ENCODE results near the gene NAP1L5. TPM values are rescaled to one million over a fixed set of nuclear protein-coding genes. Genes with fewer than 3 reads are reported as not detected.

Gene NAP1L5
- polyA plus RNA-seq, 4 donors = 11.1 to 17.4 (median 15.3) TPM

GRCh38 chr4:88672987-88673386, 24.6 kb downstream of the NAP1L5 start:
- no peak for DNase-seq (ENCODE audit: low read depth in 4 of 4, low spot score in 2 of 4)

GRCh38 chr4:88661739-88662138, 35.9 kb downstream of the NAP1L5 start:
- no peak for DNase-seq (ENCODE audit: low read depth in 4 of 4, low spot score in 2 of 4)

- DNase-seq (ENCODE audit: low read depth in 4 of 4, low spot score in 2 of 4) = no peak
These were observed 37.0 kb downstream of the NAP1L5 start for GRCh38 chr4:88660446-88661294.

- DNase-seq (ENCODE audit: low read depth in 4 of 4, low spot score in 2 of 4) = no peak
These were observed 37.8 kb downstream of the NAP1L5 start for GRCh38 chr4:88659890-88660208.

DNA sequence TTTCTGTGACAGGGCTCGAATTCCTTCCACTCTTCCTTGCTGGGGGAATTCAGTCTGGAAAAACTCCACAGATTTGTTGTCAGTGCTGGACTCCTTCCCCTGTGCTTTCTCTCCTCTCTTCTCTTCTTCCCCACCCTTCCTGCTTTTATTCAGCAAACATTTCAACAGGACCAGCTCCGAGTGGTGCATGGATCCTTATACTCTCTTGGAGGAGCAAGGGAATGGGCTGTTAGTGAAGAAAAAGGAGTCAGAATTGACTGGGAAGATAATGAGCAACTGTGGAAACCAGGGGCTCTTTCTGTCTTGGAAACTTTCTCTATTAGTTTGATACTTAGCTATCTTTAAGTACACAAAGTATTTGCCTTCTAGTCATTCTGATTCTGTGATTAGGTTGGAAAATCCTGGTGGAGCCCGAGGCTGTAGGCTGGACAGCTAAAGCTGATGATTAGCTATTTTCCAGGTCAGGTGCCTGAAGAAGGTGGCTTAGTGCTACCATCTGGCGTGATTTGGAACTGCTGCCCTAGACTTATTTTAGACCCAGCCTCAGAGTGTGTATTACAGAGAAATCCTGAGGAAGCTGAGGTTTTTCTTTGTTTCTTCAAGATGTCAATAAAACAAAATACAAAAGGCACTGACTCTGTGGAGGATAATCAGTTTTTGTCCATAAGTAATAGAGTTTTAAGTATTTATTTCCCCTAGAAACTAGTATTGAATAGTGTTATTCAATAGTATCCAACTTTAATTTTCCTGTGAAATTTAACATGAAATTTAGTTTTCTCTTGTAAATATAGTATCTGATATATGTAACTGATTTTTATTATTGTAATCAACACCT, 38.4 kb downstream of the NAP1L5 start:
- DNase-seq (ENCODE audit: low read depth in 4 of 4, low spot score in 2 of 4) = peak in 3 of 4 donors; percentile 11 to 44 (median 21)

DNA sequence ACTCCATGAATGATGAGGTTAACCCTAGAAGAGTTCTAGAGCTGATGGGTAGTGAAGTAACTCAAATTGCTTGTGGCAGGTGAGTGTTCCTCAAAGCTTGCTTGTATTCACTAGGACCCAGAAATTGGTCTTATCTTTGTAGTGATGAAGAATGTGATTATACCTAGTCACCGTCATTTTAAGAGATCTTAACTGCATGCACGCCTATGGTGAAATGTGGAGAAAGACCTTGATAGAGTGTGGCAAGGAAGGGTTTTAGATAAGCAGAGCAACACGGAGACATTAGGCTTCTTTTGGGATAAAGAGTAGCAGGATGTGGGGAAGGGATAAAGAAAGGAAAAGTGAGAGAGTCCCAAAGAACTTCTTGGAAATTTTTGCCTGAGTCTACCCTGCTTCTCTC, 42.4 kb downstream of the NAP1L5 start:
- DNase-seq (ENCODE audit: low read depth in 4 of 4, low spot score in 2 of 4) = no peak

- no peak for DNase-seq (ENCODE audit: low read depth in 4 of 4, low spot score in 2 of 4)
These were observed 44.2 kb downstream of the NAP1L5 start for GRCh38 chr4:88653371-88653946.

GRCh38 chr4:88649716-88650115, 47.9 kb downstream of the NAP1L5 start:
- no peak for DNase-seq (ENCODE audit: low read depth in 4 of 4, low spot score in 2 of 4)

GRCh38 chr4:88646528-88647280, 50.9 kb downstream of the NAP1L5 start:
- no peak for DNase-seq (ENCODE audit: low read depth in 4 of 4, low spot score in 2 of 4)

DNA sequence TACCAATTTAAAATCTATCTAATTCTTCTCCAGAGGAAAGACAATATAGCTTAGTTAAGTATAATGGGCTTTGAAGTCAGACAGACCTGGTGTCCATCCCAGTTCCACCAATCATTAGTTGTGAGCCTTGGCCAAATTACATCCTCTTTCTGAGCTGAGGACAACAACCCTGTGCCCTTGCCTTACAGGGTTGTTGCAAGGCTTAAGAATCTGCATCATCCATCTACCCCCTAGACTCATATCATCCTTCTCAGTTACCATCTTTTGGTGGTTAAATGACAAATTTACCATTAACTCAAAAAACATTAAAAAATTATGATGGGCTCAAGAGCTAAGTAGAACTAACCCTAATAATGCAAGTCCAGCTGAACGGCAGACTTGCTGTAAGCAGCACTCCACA, 51.6 kb downstream of the NAP1L5 start:
- DNase-seq (ENCODE audit: low read depth in 4 of 4, low spot score in 2 of 4) = no peak

Other genes starting within 250 kb of the NAP1L5 start
- gene HERC5, start 240.7 kb downstream of the NAP1L5 start, polyA plus RNA-seq (ENCODE audit: insufficient read length in 4 of 4) = 1 to 10 TPM; 4.0 to 7.8 (median 5.0) TPM
- gene PYURF, start 174.1 kb downstream of the NAP1L5 start, polyA plus RNA-seq (ENCODE audit: insufficient read length in 4 of 4) = 100 to 1,000 TPM; 102 to 132 (median 119) TPM
- gene HERC3, start 105.3 kb downstream of the NAP1L5 start, polyA plus RNA-seq (ENCODE audit: insufficient read length in 4 of 4) = 10 to 100 TPM; 12.5 to 16.3 (median 15.8) TPM